SKM-1 treated with dmso at 0.1 percent for 144 hours (cell line): ENCODE measurements around the gene DDR1.

Source experiments
- DNase-seq: peaks from one replicate; lab custom pipeline; 2025; ENCODE audit not compliant: unreplicated experiment; lab: John Stamatoyannopoulos, UW

DDR1 gene

GRCh38 chr6:30945281-30945680, 61.0 kb downstream of the DDR1 start:
- DNase-seq, result no peak

GRCh38 chr6:30947231-30947630, 62.9 kb downstream of the DDR1 start:
- DNase-seq, result no peak

GRCh38 chr6:30948811-30949210, 64.5 kb downstream of the DDR1 start:
- DNase-seq, result no peak
